HG02981 (cell line): ENCODE results near the gene ALOX12.
"Not testable (repeated sequence)": the region's sequence is repeated elsewhere in the genome, so short reads cannot be mapped to it uniquely, and the experiment has no call there.

Source experiments
- ATAC-seq: cut with Tn5 transposase; IDR thresholded peaks from one replicate; pipeline ENCODE4 v1.9.1; 2021; ENCODE audit warnings: mild to moderate bottlenecking, moderate library complexity; ENCODE audit not compliant: unreplicated experiment

ALOX12 gene, protein sequence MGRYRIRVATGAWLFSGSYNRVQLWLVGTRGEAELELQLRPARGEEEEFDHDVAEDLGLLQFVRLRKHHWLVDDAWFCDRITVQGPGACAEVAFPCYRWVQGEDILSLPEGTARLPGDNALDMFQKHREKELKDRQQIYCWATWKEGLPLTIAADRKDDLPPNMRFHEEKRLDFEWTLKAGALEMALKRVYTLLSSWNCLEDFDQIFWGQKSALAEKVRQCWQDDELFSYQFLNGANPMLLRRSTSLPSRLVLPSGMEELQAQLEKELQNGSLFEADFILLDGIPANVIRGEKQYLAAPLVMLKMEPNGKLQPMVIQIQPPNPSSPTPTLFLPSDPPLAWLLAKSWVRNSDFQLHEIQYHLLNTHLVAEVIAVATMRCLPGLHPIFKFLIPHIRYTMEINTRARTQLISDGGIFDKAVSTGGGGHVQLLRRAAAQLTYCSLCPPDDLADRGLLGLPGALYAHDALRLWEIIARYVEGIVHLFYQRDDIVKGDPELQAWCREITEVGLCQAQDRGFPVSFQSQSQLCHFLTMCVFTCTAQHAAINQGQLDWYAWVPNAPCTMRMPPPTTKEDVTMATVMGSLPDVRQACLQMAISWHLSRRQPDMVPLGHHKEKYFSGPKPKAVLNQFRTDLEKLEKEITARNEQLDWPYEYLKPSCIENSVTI

DNA sequence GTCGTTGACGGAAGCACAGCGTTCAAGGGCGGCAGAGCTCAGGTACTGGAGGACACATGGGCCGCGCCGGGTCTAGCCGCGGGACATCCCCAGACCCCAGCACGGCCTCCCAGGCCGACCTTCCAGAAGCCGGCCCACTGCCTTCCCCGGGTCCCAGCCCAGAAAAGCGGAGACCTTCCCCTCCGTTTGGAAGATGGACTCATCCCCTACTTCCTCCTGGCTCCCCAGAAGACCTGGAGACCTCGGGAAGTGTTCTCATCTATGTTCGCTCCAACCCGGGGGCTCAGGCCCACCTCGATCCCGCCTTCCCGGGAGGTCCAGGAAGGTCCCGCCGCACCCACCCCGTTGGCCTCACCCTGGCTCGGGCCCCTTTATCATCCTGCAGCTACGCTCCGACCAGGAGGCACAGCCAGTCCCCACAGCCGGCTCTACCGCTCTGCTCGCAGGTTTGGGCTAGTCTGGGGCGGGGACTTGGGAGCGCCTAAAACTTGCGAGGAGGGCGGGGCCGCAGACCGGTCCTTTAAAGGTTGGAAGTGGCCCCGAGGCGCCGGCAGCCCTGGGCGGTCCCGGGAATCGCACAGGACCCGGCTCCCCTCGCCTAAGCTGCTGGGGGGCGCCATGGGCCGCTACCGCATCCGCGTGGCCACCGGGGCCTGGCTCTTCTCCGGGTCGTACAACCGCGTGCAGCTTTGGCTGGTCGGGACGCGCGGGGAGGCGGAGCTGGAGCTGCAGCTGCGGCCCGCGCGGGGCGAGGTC, at the start of gene ALOX12:
Gene ALOX12 (plus strand): TSS at position 550 of the 756 bp plus-strand sequence. CDS start 69 bp downstream, at position 619.
- no peak for ATAC-seq

DNA sequence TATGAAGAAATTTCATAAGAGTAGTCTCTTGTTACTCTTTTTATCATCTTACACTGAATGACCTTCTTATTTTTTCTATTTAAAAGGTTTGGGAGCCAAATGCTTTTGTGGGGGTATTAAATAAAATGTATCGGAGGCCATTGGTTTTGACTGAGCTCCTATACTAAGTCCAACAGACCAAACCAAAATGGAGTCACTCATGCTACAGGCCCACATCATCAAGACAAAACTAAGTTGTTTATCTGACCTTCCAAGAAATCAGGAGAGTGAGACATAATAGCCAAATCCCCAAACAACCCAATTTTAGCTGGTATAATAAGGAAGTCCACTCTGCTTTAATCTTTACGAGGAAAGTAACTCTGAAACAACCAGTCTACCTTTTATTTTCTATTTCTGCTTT, 48.1 kb upstream of the ALOX12 start:
- ATAC-seq: no peak

DNA sequence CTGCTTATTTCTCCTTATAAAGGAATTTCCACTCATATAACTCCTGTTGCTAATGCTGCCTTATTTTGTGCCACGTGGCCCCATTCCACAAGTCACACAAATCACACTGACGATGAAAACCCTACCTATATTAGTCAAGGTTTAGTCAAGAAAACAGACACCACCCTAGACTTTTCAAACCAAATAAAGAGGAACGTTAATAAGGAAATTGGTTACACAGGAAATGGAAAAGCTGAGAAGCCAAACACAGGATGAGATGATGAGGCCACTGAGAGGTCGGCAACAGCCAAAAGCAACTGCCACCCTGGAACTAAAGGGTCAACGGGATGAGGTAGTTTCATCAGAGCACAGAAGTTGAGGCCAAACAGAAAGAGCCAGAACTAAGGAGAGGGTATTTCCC, 47.3 kb upstream of the ALOX12 start:
- ATAC-seq: no peak

DNA sequence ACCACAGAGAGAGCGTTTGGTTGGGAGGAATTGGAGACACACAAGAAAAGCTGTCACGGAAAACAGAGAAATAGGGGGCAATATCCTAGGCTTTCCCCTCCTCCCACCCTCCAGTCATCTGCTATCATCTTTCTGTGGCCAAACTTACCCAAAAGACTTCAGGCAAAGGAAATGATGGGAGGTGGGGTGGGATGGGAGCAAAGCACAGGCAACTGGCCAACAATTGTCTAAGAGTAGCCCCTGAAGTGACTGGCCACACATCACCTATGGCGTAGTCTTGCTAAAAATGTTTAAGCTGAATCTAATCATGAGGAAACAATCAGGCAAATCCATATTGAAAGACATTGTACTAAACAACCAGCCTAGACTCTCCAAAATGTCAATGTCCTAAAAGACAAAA, 46.9 kb upstream of the ALOX12 start:
- ATAC-seq: no peak

DNA sequence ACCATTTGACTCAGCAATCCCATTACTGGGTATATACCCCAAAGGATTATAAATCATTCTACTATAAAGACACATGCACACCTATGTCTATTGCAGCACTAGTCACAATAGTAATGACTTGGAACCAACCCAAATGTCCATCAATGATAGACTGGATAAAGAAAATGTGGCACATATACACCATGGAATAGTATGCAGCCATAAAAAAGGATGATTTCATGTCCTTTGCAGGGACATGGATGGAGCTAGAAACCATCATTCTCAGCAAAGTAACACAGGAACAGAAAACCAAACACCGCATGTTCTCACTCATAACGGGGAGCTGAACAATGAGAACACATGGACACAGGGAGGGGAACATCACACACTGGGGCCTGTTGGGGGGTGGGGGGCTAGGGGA, 44.9 kb upstream of the ALOX12 start:
- not testable (repeated sequence) for ATAC-seq

DNA sequence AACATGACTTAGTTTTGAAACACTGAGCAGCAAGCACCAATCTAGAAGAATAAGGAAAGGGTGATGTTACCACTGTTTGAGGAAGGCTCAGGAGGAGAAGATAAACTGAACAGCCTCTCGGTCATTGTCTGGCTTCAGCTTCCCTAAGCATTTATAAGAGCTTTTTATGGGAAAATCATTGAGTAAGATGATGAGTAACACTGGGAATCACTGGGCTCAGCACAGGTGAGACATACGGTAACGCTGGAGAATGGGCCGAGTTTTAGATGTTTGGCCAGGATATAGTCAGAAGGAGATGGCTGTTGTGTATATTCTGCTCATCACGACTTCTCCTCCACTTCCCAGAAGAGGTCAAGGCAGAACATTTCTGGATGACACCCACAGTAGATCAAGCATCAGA, 42.2 kb upstream of the ALOX12 start:
- no peak for ATAC-seq

DNA sequence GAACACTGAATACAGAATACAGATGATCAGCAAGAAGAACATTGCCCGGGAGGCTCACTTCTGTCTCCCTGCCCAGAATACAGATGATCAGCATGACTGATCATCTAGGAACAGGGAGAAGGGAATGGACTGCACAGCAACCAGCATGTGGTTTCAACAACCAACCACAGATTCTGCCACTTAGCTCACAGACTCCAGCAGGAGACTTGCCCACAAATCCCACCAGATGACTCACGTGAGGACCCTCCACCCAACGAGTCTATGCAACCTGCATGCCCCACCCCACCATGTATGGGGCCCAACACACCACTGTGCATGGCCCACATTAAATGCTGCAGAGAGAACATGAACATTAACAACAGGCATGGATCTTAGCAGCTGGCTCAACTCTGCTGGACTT, 36.1 kb upstream of the ALOX12 start:
- ATAC-seq: no peak

DNA sequence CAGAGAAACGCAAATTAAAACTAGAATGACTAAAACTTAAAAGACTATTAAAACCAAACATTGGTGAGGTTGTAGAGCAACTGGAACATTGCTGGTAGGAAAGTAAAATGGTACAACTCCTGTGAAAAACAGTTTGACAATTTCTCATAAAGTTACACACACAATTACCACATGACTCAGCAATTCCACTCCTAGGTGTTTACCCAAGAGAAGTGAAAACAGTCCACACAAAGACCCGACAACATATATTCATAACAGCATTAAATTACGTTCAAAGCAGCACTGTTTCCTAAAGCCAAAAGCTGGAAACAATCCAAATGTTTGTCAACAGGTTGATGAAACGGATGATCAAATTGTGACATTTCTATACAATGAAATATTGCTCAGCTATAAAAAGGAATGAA, 26.5 kb upstream of the ALOX12 start:
- ATAC-seq: no peak

DNA sequence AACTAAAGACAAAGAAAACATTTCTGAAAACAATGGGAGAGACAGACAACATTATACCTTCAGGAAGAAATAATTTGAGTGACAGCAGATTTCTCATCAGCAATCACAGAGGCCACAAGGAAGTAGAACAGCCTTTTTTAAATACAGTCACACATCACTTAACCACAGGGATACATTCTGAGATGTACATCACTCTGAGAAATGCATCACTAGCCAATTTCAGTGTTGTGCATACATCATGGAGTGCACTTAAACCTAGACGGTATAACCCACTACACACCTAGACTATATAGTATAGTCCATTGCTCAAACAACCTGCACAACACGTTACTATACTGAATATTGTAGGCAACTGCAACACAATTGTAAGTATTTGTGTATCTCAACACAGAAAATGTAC, 24.9 kb upstream of the ALOX12 start:
- ATAC-seq: no peak

DNA sequence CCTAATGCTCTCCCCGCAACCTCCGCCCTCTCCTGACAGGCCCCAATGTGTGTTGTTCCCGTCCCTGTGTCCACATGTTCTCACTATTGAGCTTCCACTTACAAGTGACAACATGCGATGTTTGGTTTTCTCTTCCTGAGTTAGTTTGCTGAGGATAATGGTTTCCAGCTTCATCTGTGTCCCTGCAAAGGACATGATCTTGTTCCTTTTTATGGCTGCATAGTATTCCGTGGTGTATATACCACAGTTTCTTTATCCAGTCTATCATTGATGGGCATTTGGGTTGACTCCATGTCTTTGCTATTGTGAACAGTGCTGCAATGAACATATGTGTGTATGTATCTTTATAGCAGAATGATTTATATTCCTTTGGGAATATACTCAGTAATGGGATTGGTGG, 16.4 kb upstream of the ALOX12 start:
- not testable (repeated sequence) for ATAC-seq

DNA sequence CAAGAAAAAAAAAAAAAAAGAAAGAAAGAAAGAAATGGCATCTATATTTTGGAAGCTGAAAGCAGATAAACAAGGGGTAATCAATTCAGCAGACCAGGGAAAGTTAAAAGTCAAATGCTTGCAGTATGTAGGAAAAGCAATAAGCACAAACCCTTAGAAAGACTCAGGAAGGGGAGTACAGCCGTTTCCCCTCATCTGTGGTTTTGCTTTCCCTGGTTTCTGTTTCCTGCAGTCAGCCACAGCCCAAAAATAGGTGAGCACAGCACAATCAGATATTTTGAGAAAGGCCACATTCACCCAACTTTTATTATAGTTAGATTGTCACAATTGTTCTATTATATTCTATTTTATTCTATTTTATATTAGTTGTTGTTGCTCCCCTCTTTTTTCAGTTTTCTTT, 14.4 kb upstream of the ALOX12 start:
- no peak for ATAC-seq

DNA sequence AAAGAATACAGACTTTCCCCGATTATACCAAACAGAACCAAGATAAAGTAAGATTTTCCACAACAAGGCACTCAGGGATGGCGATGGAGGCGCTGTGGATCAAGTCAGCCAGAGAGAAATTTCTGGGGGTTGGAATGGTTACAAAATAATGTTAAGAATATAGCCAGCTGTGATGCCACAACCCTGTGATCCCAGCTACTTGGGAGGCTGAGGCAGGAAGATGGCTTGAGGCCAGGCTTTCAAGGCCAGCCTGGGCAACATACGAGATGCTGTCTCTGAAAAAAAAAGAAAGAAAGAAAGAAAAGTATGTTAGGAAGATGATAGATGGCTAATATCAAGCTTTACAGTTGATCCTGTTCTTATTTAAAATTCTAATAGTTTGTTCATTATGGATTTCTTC, 10.6 kb upstream of the ALOX12 start:
- no peak for ATAC-seq

DNA sequence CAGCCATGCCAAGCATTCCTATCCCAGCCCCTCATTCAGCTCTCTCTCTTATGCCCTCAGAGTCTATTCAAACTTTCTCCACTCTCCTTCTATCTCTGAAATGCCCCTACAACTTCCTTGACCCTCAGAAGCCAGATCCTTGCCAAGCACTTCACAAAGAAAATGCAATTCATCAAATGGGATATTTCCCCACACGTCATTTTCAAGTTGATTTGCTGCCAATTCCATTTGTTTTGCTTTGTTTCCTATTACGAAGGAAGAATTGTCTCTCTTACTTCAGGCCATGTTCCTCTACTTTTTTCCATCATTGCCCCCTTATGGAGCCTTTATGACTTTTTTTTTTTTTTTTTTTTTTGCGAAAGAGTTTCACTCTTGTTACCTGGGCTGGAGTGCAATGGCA, 9.2 kb upstream of the ALOX12 start:
- no peak for ATAC-seq

DNA sequence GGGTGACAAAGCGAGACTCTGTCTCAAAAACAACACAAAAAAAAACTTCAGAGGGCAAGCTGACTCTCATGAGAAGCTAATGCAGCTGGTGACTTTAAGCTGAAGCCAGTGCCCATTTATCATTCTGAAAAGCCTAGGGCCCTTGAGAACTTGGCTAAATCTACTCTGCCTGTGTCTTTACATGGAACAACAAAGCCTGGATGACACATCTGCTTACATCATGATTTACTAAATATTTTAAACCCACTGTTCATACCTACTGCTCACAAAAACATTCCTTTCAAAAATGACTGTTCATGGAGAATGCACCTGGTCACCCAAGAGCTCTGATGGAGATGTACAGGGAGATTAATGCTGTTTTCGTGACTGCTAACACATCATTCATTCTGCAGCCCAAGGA, 6.1 kb upstream of the ALOX12 start:
- ATAC-seq: no peak

DNA sequence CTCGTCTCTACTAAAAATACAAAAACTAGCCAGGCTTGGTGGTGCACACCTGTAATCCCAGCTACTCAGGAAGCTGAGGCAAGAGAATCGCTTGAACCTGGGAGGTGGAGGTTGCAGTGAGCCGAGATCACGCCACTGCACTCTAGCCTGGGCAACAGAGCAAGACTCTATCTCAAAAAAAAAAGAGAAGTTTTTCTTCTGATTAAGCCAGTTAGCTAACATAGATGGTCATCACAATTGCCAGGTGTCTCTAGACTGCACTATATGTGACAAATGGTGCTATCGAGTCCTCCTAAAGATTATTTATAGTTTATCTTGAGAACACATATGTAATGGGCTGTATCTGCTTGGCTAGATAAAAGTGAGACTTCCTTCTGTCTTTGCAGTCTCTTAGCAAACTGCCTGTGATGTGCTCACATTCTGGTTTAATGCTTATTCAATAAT, 2.2 kb upstream of the ALOX12 start:
- ATAC-seq: not testable (repeated sequence)

DNA sequence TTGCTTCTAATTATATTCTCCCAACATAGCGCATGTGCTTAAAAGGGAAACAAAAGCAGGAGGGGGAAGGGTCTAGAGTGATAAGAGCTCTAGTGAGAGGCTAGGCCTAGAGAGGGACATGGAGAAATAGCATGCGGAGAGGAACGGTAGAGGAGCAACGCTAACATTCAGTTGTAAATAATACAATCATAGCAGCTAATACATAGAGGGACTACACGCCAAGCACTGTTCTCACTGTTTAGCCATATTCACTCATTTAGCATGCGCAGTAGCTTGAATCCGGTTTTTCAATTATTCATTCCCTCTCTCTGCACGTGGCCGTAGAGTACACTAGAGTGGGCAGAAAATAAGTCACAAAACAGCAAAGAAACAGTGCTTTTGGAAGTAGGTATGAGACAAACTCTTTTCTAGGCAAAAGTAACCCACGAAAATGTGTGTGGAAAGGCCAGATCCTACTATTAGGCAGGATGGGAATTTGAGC, 1.7 kb upstream of the ALOX12 start:
- ATAC-seq: no peak

DNA sequence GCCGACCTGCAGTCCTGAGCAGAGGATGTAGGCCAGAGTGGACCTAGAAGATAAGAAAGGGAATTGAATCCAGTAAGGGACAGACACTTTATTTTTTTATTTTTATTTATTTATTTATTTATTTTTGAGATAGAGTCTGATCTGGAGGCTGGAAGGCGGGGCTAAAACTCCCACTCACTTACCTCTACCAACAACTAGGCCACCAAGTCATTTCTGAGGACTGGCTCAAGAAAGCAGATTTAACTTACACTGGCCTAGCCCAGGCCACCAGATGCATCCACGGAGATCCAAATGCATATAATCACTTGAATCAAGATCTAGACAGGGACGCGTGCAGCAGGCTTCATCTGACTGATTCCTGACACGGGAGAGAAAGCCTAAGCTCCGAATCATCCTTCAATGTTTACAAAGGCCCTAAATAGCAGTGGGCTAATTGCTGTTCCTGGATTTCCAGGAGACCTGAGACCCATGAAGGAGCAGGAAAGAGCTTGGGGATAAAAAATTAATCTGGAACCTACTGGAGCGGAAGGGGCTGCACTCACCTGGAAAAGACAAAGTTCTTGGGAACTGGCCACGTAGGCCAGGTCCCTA, 1.1 kb upstream of the ALOX12 start:
- ATAC-seq: no peak

DNA sequence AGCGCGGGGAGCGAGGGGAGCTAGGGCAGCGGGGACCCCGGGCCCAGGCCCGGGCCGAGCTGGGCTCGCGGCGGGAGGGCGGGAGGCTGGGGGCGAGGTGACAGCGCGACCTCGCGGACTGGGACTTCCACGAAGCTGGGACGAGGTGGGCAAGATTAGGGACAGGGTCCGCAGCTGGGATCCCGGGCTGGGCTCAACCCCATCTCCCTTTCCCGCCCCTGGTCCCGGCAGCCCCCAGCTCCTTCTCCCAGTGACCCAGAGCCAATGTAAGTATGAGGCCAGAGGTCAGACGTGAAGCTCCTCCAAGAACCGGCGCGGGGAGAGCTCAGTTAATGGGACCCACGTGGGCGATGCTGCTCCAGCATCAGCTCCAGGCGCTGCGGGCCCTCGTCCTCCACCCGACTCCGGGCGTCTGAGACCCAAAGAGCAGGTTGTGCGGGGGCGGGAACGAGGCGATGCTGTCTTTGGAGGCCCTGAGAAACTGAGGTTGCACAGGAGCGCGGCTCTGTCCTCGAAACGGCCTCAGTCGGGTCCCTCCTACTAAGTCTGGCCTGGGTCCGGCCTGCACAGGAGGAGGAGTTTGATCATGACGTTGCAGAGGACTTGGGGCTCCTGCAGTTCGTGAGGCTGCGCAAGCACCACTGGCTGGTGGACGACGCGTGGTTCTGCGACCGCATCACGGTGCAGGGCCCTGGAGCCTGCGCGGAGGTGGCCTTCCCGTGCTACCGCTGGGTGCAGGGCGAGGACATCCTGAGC, 585 bp downstream of the ALOX12 start:
- no peak for ATAC-seq

DNA sequence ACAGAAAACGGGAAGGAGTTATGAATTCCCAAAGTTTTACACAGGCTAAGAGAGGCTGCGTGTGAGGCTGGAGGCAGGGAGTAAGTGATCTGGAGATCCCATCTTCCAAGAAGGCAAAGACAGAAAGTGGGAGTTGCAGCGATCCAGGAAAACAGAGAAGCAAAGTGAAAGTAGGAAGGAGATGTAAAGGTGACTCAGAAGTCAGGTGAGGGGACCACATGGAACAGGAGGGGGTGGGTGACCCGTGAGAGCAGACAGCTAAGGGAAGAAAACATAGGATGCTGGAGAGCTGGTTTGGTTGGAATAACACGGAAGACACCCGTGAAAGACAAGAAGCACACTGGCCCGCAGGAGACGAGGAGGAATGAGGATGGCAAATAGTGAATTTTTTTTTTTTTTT, 1.3 kb downstream of the ALOX12 start:
- ATAC-seq: no peak

DNA sequence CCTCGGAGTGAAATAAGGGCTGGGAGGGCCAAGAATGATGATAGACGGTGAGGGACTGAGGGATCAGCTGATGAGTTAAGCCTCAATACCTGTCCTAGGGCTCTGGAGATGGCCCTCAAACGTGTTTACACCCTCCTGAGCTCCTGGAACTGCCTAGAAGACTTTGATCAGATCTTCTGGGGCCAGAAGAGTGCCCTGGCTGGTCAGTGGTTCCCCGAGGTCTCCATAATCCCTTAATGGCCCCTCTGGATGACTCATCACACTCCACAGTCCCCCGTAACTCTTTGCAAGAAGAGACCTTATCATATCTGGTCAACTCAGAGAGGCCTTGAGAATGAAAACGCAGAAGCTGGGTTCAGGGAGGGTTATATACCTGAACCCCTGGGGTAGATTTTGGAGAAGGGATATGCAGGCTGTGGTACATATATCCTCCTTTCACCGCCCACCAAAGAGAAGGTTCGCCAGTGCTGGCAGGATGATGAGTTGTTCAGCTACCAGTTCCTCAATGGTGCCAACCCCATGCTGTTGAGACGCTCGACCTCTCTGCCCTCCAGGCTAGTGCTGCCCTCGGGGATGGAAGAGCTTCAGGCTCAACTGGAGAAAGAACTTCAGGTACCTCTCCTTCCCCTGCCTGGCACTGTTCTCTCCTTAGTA, 3.1 kb downstream of the ALOX12 start:
- ATAC-seq: no peak
